OCI-LY1 (cell line): ENCODE data around the gene STMP1.

ENCODE experiments used
- H2AFZ ChIP-seq: fragments of 200-600 bp; sonication (generic), shearing (Covaris generic); 2 replicates; pipeline ENCODE4 v1.6.0; 2014; ENCODE audit warnings: antibody characterized with exemption, mild to moderate bottlenecking, low read length
- H3F3A ChIP-seq: fragments of 200-600 bp; sonication (generic), shearing (Covaris generic); 2 replicates; pipeline ENCODE4 v1.6.0; 2014; ENCODE audit warnings: mild to moderate bottlenecking, antibody characterized with exemption, low read length, moderate library complexity; ENCODE audit not compliant: insufficient read depth
- H3K27ac ChIP-seq: fragments of 200-600 bp; sonication (generic); 2 replicates; pipeline ENCODE4 v1.5.1; 2014; ENCODE audit warnings: low read length, mixed run types, mild to moderate bottlenecking, low read depth; ENCODE audit not compliant: poor library complexity, severe bottlenecking
- H3K27me3 ChIP-seq: fragments of 200-600 bp; sonication (generic); 2 replicates; pipeline ENCODE4 v1.6.0; 2014; ENCODE audit warnings: antibody characterized with exemption, mild to moderate bottlenecking, low read length, moderate library complexity; ENCODE audit not compliant: insufficient read depth
- H3K36me3 ChIP-seq: fragments of 200-600 bp; sonication (generic); 2 replicates; pipeline ENCODE4 v1.6.1; 2014; ENCODE audit warnings: mild to moderate bottlenecking, antibody characterized with exemption, low read length, moderate library complexity, mixed read lengths; ENCODE audit not compliant: insufficient read depth
- H3K4me1 ChIP-seq: fragments of 200-600 bp; sonication (generic); 2 replicates; pipeline ENCODE4 v1.5.1; 2014; ENCODE audit warnings: mild to moderate bottlenecking, low read length, moderate library complexity; ENCODE audit not compliant: insufficient read depth, severe bottlenecking
- H3K4me2 ChIP-seq: fragments of 200-600 bp; sonication (generic), shearing (Covaris generic); 2 replicates; pipeline ENCODE4 v1.6.1; 2014; ENCODE audit warnings: low read length
- H3K4me3 ChIP-seq: fragments of 200-600 bp; sonication (generic); 2 replicates; pipeline ENCODE4 v1.5.1; 2014; ENCODE audit warnings: low read length, low read depth, mild to moderate bottlenecking, mixed read lengths; ENCODE audit not compliant: poor library complexity, severe bottlenecking
- H3K79me2 ChIP-seq: fragments of 200-600 bp; shearing (Covaris generic); 2 replicates; pipeline ENCODE4 v1.6.1; 2016; ENCODE audit warnings: mixed run types, low read length, mixed read lengths; ENCODE audit not compliant: insufficient read depth
- H3K9ac ChIP-seq: fragments of 200-600 bp; sonication (generic), shearing (Covaris generic); 2 replicates; pipeline ENCODE4 v1.6.1; 2014; ENCODE audit warnings: mild to moderate bottlenecking, low read length, mixed read lengths
- H3K9me2 ChIP-seq: fragments of 200-600 bp; sonication (generic), shearing (Covaris generic); 2 replicates; pipeline ENCODE4 v1.6.1; 2014; ENCODE audit warnings: low read depth, mild to moderate bottlenecking, low read length, mixed read lengths
- H3K9me3 ChIP-seq: fragments of 200-600 bp; shearing (Covaris generic); 2 replicates; pipeline ENCODE4 v1.6.1; 2014; ENCODE audit warnings: low read length, mixed read lengths
- H4K20me1 ChIP-seq: fragments of 200-600 bp; sonication (generic), shearing (Covaris generic); 2 replicates; pipeline ENCODE4 v1.6.0; 2016; ENCODE audit warnings: mild to moderate bottlenecking, low read length; ENCODE audit not compliant: insufficient read depth
- EZH2 ChIP-seq: fragments of 200-600 bp; sonication (generic), shearing (Covaris generic); IDR thresholded peaks from 2 replicates; pipeline ENCODE4 v1.8.0; 2017; ENCODE audit warnings: borderline replicate concordance, mixed run types, mild to moderate bottlenecking, antibody characterized with exemption, low read length, moderate library complexity, mixed read lengths
- TF ChIP-seq, protein P1 (sequence below): fragments of 200-600 bp; sonication (generic), shearing (Covaris generic); IDR thresholded peaks from 2 replicates; pipeline ENCODE4 v1.5.1; 2017; ENCODE audit warnings: mild to moderate bottlenecking, antibody characterized with exemption, low read length, moderate library complexity, mixed read lengths

The STMP1 gene

GRCh38 chr7:135683609-135684008, 21.3 kb downstream of the STMP1 start:
- Histone ChIP-seq H3K36me3 (peaks cover 10% of the 10 kb centered on the region; the same call in 1 of the 2 replicates), H3F3A (no peaks in the 10 kb centered on the region), H3K27me3 (no peaks in the 10 kb centered on the region), H3K4me1 (no peaks in the 10 kb centered on the region), H3K9ac (no peak overlapping the region), H4K20me1 (no peaks in the 10 kb centered on the region), H3K4me2 (no peak overlapping the region), H3K79me2 (no peaks in the 10 kb centered on the region), H3K9me2 (no peaks in the 10 kb centered on the region), H2AFZ (no peak overlapping the region), H3K4me3 (no peak overlapping the region), H3K27ac (no peak overlapping the region), H3K9me3 (no peaks in the 10 kb centered on the region)
- TF ChIP-seq, protein P1, sequence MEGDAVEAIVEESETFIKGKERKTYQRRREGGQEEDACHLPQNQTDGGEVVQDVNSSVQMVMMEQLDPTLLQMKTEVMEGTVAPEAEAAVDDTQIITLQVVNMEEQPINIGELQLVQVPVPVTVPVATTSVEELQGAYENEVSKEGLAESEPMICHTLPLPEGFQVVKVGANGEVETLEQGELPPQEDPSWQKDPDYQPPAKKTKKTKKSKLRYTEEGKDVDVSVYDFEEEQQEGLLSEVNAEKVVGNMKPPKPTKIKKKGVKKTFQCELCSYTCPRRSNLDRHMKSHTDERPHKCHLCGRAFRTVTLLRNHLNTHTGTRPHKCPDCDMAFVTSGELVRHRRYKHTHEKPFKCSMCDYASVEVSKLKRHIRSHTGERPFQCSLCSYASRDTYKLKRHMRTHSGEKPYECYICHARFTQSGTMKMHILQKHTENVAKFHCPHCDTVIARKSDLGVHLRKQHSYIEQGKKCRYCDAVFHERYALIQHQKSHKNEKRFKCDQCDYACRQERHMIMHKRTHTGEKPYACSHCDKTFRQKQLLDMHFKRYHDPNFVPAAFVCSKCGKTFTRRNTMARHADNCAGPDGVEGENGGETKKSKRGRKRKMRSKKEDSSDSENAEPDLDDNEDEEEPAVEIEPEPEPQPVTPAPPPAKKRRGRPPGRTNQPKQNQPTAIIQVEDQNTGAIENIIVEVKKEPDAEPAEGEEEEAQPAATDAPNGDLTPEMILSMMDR: no peak
- no peak for TF ChIP-seq EZH2

DNA sequence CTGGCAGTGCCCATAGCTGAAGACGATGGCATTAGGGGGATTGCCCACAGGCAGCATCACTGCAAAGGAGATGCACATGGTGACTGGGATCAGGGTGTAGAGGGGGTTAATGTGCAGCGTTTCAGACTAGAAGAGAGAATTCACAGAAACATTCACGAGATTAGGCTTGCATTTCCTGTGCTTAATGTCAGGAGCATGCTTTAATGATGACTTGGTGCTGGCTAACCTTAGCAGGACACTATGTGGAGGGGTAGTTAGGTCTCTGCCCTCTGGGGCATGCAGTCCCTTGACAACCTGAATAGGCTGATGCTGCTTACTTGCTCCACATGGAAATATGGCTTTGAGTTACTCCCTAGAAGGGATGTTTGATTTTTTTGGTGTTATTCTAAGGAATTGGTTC, 21.8 kb downstream of the STMP1 start:
- Histone ChIP-seq H3K79me2 (no peaks in the 10 kb centered on the region), H3K36me3 (peaks cover 6% of the 10 kb centered on the region; the same call in 1 of the 2 replicates), H3K9me3 (no peaks in the 10 kb centered on the region), H3K27ac (no peak overlapping the region), H3K4me2 (no peak overlapping the region), H4K20me1 (no peaks in the 10 kb centered on the region), H3K4me1 (no peaks in the 10 kb centered on the region), H3K4me3 (no peak overlapping the region), H3K9me2 (no peaks in the 10 kb centered on the region), H2AFZ (no peak overlapping the region), H3F3A (no peaks in the 10 kb centered on the region), H3K27me3 (no peaks in the 10 kb centered on the region), H3K9ac (no peak overlapping the region)
- TF ChIP-seq, protein P1: no peak
- no peak for TF ChIP-seq EZH2

GRCh38 chr7:135684699-135685098, 22.4 kb downstream of the STMP1 start:
- Histone ChIP-seq H3K4me3 (no peak overlapping the region), H3K4me2 (no peak overlapping the region), H3K27me3 (no peaks in the 10 kb centered on the region), H3K4me1 (no peaks in the 10 kb centered on the region), H2AFZ (no peak overlapping the region), H3K27ac (no peak overlapping the region), H3K9me3 (no peaks in the 10 kb centered on the region), H3K9ac (no peak overlapping the region), H3K9me2 (no peaks in the 10 kb centered on the region), H3K36me3 (peaks cover under 1% of the 10 kb centered on the region; the same call in 1 of the 2 replicates), H3F3A (no peaks in the 10 kb centered on the region), H4K20me1 (no peaks in the 10 kb centered on the region), H3K79me2 (no peaks in the 10 kb centered on the region)
- TF ChIP-seq, protein P1: no peak
- TF ChIP-seq EZH2: no peak
